GM12891 (cell line): ENCODE data around the gene ANK3.

Experiments used
- PAX5 ChIP-seq: IDR thresholded peaks from 2 replicates; pipeline ENCODE4 v1.6.1; 2011; ENCODE audit warnings: low read length, moderate library complexity, mild to moderate bottlenecking; ENCODE audit not compliant: insufficient read depth, severe bottlenecking
- POLR2A ChIP-seq: IDR thresholded peaks from 2 replicates; pipeline ENCODE4 v1.6.1; 2011; ENCODE audit warnings: low read depth, low read length, control low read depth
- POLR2AphosphoS5 ChIP-seq: IDR thresholded peaks from 2 replicates; pipeline ENCODE4 v1.6.1; 2011; ENCODE audit warnings: low read depth, low read length, control low read depth
- POU2F2 ChIP-seq: IDR thresholded peaks from 2 replicates; pipeline ENCODE4 v1.6.1; 2011; ENCODE audit warnings: low read depth, mild to moderate bottlenecking, control low read depth, low read length, moderate library complexity
- SPI1 ChIP-seq: IDR thresholded peaks from 2 replicates; pipeline ENCODE4 v1.6.1; 2011; ENCODE audit warnings: low read depth, low read length, control low read depth
- TAF1 ChIP-seq: IDR thresholded peaks from 2 replicates; pipeline ENCODE4 v1.6.1; 2011; ENCODE audit warnings: low read depth, low read length, control low read depth

GRCh38 chr10:59997827-59998525, 391.7 kb downstream of the ANK3 start:
- no peak for TF ChIP-seq POLR2A
- TF ChIP-seq POU2F2: no peak
- TF ChIP-seq TAF1: no peak
- no peak for TF ChIP-seq POLR2AphosphoS5
- no peak for TF ChIP-seq PAX5
- no peak for TF ChIP-seq SPI1
